NCI-H1417 (cell line): ENCODE results near the gene LPCAT3.

Source experiments
- DNase-seq, 3 experiments: peaks; one replicate each; lab custom pipeline; 2025; lab: John Stamatoyannopoulos, UW

The LPCAT3 gene

GRCh38 chr12:6952863-6953441 lies 65.3 kb downstream of the LPCAT3 start:
- DNase-seq, result no peak

GRCh38 chr12:6952121-6952862 lies 66.0 kb downstream of the LPCAT3 start:
- no peak for DNase-seq

GRCh38 chr12:6951551-6952120 lies 66.6 kb downstream of the LPCAT3 start:
- DNase-seq, result no peak

- no peak for DNase-seq
Measured at GRCh38 chr12:6950811-6951540, 67.3 kb downstream of the LPCAT3 start, which contains the start of gene PTPN6. Gene PTPN6, plus strand, starts transcription at chr12:6951356. Its CDS starts 157 bp downstream, at chr12:6951513.

- no peak for DNase-seq
Measured at GRCh38 chr12:6950401-6950801, 67.9 kb downstream of the LPCAT3 start.

- no peak for DNase-seq
Measured at GRCh38 chr12:6948873-6949594, 69.2 kb downstream of the LPCAT3 start.

- DNase-seq, result no peak
Measured at GRCh38 chr12:6947615-6948014, 70.7 kb downstream of the LPCAT3 start.

GRCh38 chr12:6946920-6947374 lies 71.3 kb downstream of the LPCAT3 start:
- DNase-seq, result no peak

- DNase-seq, result peak; percentile 95 to 98 (median 97)
Measured at GRCh38 chr12:6946033-6946919, 72.0 kb downstream of the LPCAT3 start.

GRCh38 chr12:6945613-6946012 lies 72.7 kb downstream of the LPCAT3 start:
- no peak for DNase-seq

- peak; percentile 93 to 98 (median 95) for DNase-seq
Measured at GRCh38 chr12:6944381-6945186, 73.7 kb downstream of the LPCAT3 start.

- DNase-seq, result peak; percentile 86 to 100 (median 94)
Measured at GRCh38 chr12:6943722-6944380, 74.4 kb downstream of the LPCAT3 start, which contains the start of the genes C12orf57 and RNU7-1. Gene C12orf57, plus strand, starts transcription at chr12:6944022. Its CDS starts 100 bp downstream, at chr12:6944122. Gene RNU7-1, plus strand, starts transcription at chr12:6943816.

- DNase-seq, result peak; percentile 86 to 100 (median 94)
Measured at GRCh38 chr12:6943389-6943721, 74.9 kb downstream of the LPCAT3 start.

- DNase-seq, result no peak
Measured at GRCh38 chr12:6942331-6942665, 76.0 kb downstream of the LPCAT3 start.

GRCh38 chr12:6941782-6942181 lies 76.5 kb downstream of the LPCAT3 start:
- no peak for DNase-seq

- DNase-seq, result no peak
Measured at GRCh38 chr12:6941267-6941666, 77.0 kb downstream of the LPCAT3 start.

GRCh38 chr12:6939191-6939540 lies 79.1 kb downstream of the LPCAT3 start:
- DNase-seq, result no peak

GRCh38 chr12:6938353-6939190 lies 79.7 kb downstream of the LPCAT3 start:
- DNase-seq, result no peak
